Hepatocyte (in vitro differentiated cells): ENCODE data around the gene LHFPL3.

Experiments
- CTCF ChIP-seq: fragments of 200-600 bp; sonication (generic); IDR thresholded peaks from 2 replicates; pipeline ENCODE4 v1.5.1; 2016; ENCODE audit warnings: antibody characterized with exemption, mild to moderate bottlenecking; ENCODE audit not compliant: poor library complexity
- EZH2 ChIP-seq: fragments of 200-600 bp; sonication (generic); IDR thresholded peaks from 2 replicates; pipeline ENCODE4 v1.6.1; 2016; ENCODE audit warnings: antibody characterized with exemption, mild to moderate bottlenecking, borderline replicate concordance
- EZH2phosphoT487 ChIP-seq: fragments of 200-600 bp; sonication (generic); IDR thresholded peaks from one replicate; pipeline ENCODE4 v1.6.1; 2018; ENCODE audit warnings: antibody characterized with exemption, mild to moderate bottlenecking, low read depth, moderate library complexity; ENCODE audit not compliant: unreplicated experiment, severe bottlenecking

DNA sequence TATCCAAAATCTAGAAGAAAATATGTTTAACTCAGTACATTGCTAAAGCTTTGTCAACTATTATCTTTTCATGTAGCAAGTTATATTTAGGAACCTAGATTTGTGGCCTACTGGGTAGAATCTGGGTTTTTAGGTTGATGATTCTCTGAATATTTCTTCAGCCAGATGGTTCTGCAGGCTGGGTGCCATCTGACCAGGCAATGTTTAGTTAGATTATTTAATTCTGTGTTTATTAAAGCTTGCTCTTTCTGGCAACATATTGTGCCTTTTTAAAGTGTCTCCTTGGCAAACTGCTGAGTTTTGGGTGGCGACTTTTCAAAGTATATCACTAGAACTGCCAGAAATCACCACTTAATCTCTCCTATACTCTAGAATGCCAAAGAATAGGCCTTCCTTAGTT lies 114.1 kb downstream of the LHFPL3 start:
- TF ChIP-seq CTCF: no peak
- TF ChIP-seq EZH2: no peak
- TF ChIP-seq EZH2phosphoT487: no peak
